PC-3 (cell line): ENCODE measurements around the gene EFTUD2.

Experiments used
- CTCF ChIP-seq: fragments of 300-600 bp; sonication (generic); conservative IDR thresholded peaks from 2 replicates; pipeline ENCODE4 v1.5.1; 2017; ENCODE audit warnings: antibody characterized with exemption, low read depth, mild to moderate bottlenecking, low read length
- EZH2 ChIP-seq: fragments of 300-600 bp; sonication (generic); IDR thresholded peaks from one replicate; pipeline ENCODE4 v1.6.1; 2017; ENCODE audit warnings: antibody characterized with exemption, mild to moderate bottlenecking, low read length; ENCODE audit not compliant: unreplicated experiment
- EZH2phosphoT487 ChIP-seq: fragments of 300-600 bp; sonication (generic); IDR thresholded peaks from 2 replicates; pipeline ENCODE4 v1.6.1; 2018; ENCODE audit warnings: mild to moderate bottlenecking, antibody characterized with exemption, low read length, borderline replicate concordance

- TF ChIP-seq EZH2 (no peak), CTCF (no peak), EZH2phosphoT487 (no peak)
These were observed 78.5 kb downstream of the EFTUD2 start for GRCh38 chr17:44820631-44821212.
